Measurements from ENCODE around the gene ZC3H8. TPM values are rescaled to one million over a fixed set of nuclear protein-coding genes. Genes with fewer than 3 reads are reported as not detected.

Gene ZC3H8
- total RNA-seq, 2 experiments from 2014 or later: 13.0 to 16.0 TPM

- ATAC-seq (no peak), DNase-seq (no peak)
- H3K4me3 Mint-ChIP-seq: no peak overlapping the region
- H3K27ac Mint-ChIP-seq: no peak overlapping the region
- CTCF ChIA-PET: interaction anchor here (1.1 kb wide), 1 partner anchor 85 kb away, joined by 3 read pairs; no protein-coding TSS in a partner anchor
- no peaks in the 10 kb centered on the region for H3K4me1 Mint-ChIP-seq (ENCODE audit: low read depth)
- H3K9me3 Mint-ChIP-seq (ENCODE audit: insufficient read depth): no peaks in the 10 kb centered on the region
- POLR2A ChIA-PET: interaction anchor here (0.7 kb wide), 1 partner anchor 23 kb away, joined by 3 read pairs; no protein-coding TSS in a partner anchor
- peaks cover 1% of the 10 kb centered on the region for H3K36me3 Mint-ChIP-seq (ENCODE audit: low read depth)
- H3K27me3 Mint-ChIP-seq (ENCODE audit: low read depth): peaks cover 23% of the 10 kb centered on the region
These were observed 79.5 kb downstream of the ZC3H8 start for GRCh38 chr2:112175333-112175732.

- ChIA-PET POLR2A (interaction anchor here (0.7 kb wide), 1 partner anchor 24 kb away, joined by 3 read pairs; no protein-coding TSS in a partner anchor), CTCF (interaction anchor here (0.6 kb wide), 1 partner anchor 27 kb away, joined by 3 read pairs; no protein-coding TSS in a partner anchor)
- Mint-ChIP-seq H3K27me3 (ENCODE audit: low read depth) (peaks cover 16% of the 10 kb centered on the region), H3K36me3 (ENCODE audit: low read depth) (no peaks in the 10 kb centered on the region), H3K9me3 (ENCODE audit: insufficient read depth) (no peaks in the 10 kb centered on the region), H3K27ac (no peak overlapping the region), H3K4me1 (ENCODE audit: low read depth) (no peaks in the 10 kb centered on the region), H3K4me3 (no peak overlapping the region)
- no peak for ATAC-seq
- no peak for DNase-seq
These were observed 80.5 kb downstream of the ZC3H8 start for GRCh38 chr2:112174383-112174782.

GRCh38 chr2:112173646-112174319, 81.1 kb downstream of the ZC3H8 start:
- ChIA-PET CTCF (interaction anchor here (0.6 kb wide), 1 partner anchor 27 kb away, joined by 3 read pairs; no protein-coding TSS in a partner anchor), POLR2A (no interaction called here)
- no peak overlapping the region for H3K4me3 Mint-ChIP-seq
- DNase-seq (no peak), ATAC-seq (no peak)
- H3K27ac Mint-ChIP-seq: no peak overlapping the region
- H3K27me3 Mint-ChIP-seq (ENCODE audit: low read depth): peaks cover 10% of the 10 kb centered on the region
- H3K9me3 Mint-ChIP-seq (ENCODE audit: insufficient read depth): no peaks in the 10 kb centered on the region
- H3K36me3 Mint-ChIP-seq (ENCODE audit: low read depth): no peaks in the 10 kb centered on the region
- peaks cover under 1% of the 10 kb centered on the region for H3K4me1 Mint-ChIP-seq (ENCODE audit: low read depth)

GRCh38 chr2:112170495-112170894, 84.3 kb downstream of the ZC3H8 start:
- no peaks in the 10 kb centered on the region for H3K36me3 Mint-ChIP-seq (ENCODE audit: low read depth)
- DNase-seq: no peak
- POLR2A ChIA-PET: no interaction called here
- no peaks in the 10 kb centered on the region for H3K9me3 Mint-ChIP-seq (ENCODE audit: insufficient read depth)
- ATAC-seq: no peak
- H3K27me3 Mint-ChIP-seq (ENCODE audit: low read depth): peaks cover 2% of the 10 kb centered on the region
- H3K4me3 Mint-ChIP-seq: no peak overlapping the region
- CTCF ChIA-PET: no interaction called here
- peaks cover 5% of the 10 kb centered on the region for H3K4me1 Mint-ChIP-seq (ENCODE audit: low read depth)
- no peak overlapping the region for H3K27ac Mint-ChIP-seq

GRCh38 chr2:112168422-112169124, 86.3 kb downstream of the ZC3H8 start:
- DNase-seq (no peak), ATAC-seq (no peak)
- Mint-ChIP-seq H3K27me3 (ENCODE audit: low read depth) (peaks cover 2% of the 10 kb centered on the region), H3K36me3 (ENCODE audit: low read depth) (no peaks in the 10 kb centered on the region), H3K27ac (no peak overlapping the region), H3K4me1 (ENCODE audit: low read depth) (peaks cover 5% of the 10 kb centered on the region), H3K4me3 (no peak overlapping the region), H3K9me3 (ENCODE audit: insufficient read depth) (no peaks in the 10 kb centered on the region)
- CTCF ChIA-PET: no interaction called here
- POLR2A ChIA-PET: no interaction called here

- Mint-ChIP-seq H3K27me3 (ENCODE audit: low read depth) (no peaks in the 10 kb centered on the region), H3K4me3 (no peak overlapping the region), H3K4me1 (ENCODE audit: low read depth) (peaks cover 5% of the 10 kb centered on the region), H3K9me3 (ENCODE audit: insufficient read depth) (no peaks in the 10 kb centered on the region), H3K36me3 (ENCODE audit: low read depth) (no peaks in the 10 kb centered on the region), H3K27ac (no peak overlapping the region)
- CTCF ChIA-PET: interaction anchor here (0.6 kb wide), 1 partner anchor 110 kb away, joined by 3 read pairs; no protein-coding TSS in a partner anchor
- no peak for DNase-seq
- POLR2A ChIA-PET: no interaction called here
- ATAC-seq: no peak
These were observed 87.9 kb downstream of the ZC3H8 start for GRCh38 chr2:112166806-112167499.

- DNase-seq (no peak), ATAC-seq (no peak)
- Mint-ChIP-seq H3K27me3 (ENCODE audit: low read depth) (no peaks in the 10 kb centered on the region), H3K36me3 (ENCODE audit: low read depth) (no peaks in the 10 kb centered on the region), H3K9me3 (ENCODE audit: insufficient read depth) (no peaks in the 10 kb centered on the region), H3K27ac (no peak overlapping the region), H3K4me1 (ENCODE audit: low read depth) (peaks cover 5% of the 10 kb centered on the region), H3K4me3 (no peak overlapping the region)
- POLR2A ChIA-PET: no interaction called here
- CTCF ChIA-PET: no interaction called here
These were observed 89.5 kb downstream of the ZC3H8 start for GRCh38 chr2:112165296-112165695.

GRCh38 chr2:112164876-112165275, 90.0 kb downstream of the ZC3H8 start:
- ChIA-PET POLR2A (no interaction called here), CTCF (no interaction called here)
- no peak for DNase-seq

GRCh38 chr2:112163541-112163981, 91.3 kb downstream of the ZC3H8 start:
- Mint-ChIP-seq H3K27me3 (ENCODE audit: low read depth) (peaks cover 4% of the 10 kb centered on the region), H3K36me3 (ENCODE audit: low read depth) (no peaks in the 10 kb centered on the region), H3K27ac (no peak overlapping the region), H3K4me1 (ENCODE audit: low read depth) (peaks cover 2% of the 10 kb centered on the region), H3K9me3 (ENCODE audit: insufficient read depth) (no peaks in the 10 kb centered on the region), H3K4me3 (no peak overlapping the region)
- no peak for DNase-seq
- CTCF ChIA-PET: interaction anchor here (1.5 kb wide), 1 partner anchor 42 kb away, joined by 4 read pairs; no protein-coding TSS in a partner anchor
- POLR2A ChIA-PET: no interaction called here
- ATAC-seq: no peak

More at GRCh38 chr2:112164876-112165275, 90.0 kb downstream of the ZC3H8 start:
- no peaks in the 10 kb centered on the region for H3K9me3 Mint-ChIP-seq (ENCODE audit: insufficient read depth)
- no peak overlapping the region for H3K4me3 Mint-ChIP-seq
- no peak overlapping the region for H3K27ac Mint-ChIP-seq
- ATAC-seq: no peak
- H3K36me3 Mint-ChIP-seq (ENCODE audit: low read depth): no peaks in the 10 kb centered on the region
- no peaks in the 10 kb centered on the region for H3K27me3 Mint-ChIP-seq (ENCODE audit: low read depth)
- peaks cover 5% of the 10 kb centered on the region for H3K4me1 Mint-ChIP-seq (ENCODE audit: low read depth)

- DNase-seq (no peak), ATAC-seq (no peak)
- H3K9me3 Mint-ChIP-seq (ENCODE audit: insufficient read depth): no peaks in the 10 kb centered on the region
- H3K4me1 Mint-ChIP-seq (ENCODE audit: low read depth): no peaks in the 10 kb centered on the region
- no peaks in the 10 kb centered on the region for H3K36me3 Mint-ChIP-seq (ENCODE audit: low read depth)
- ChIA-PET CTCF (interaction anchor here (1.5 kb wide), 1 partner anchor 41 kb away, joined by 4 read pairs; no protein-coding TSS in a partner anchor), POLR2A (no interaction called here)
- H3K27me3 Mint-ChIP-seq (ENCODE audit: low read depth): peaks cover 4% of the 10 kb centered on the region
- H3K27ac Mint-ChIP-seq: no peak overlapping the region
- H3K4me3 Mint-ChIP-seq: no peak overlapping the region
These were observed 91.9 kb downstream of the ZC3H8 start for GRCh38 chr2:112162956-112163355.

- POLR2A ChIA-PET: no interaction called here
- Mint-ChIP-seq H3K4me1 (ENCODE audit: low read depth) (peaks cover 2% of the 10 kb centered on the region), H3K27ac (no peak overlapping the region), H3K4me3 (no peak overlapping the region), H3K9me3 (ENCODE audit: insufficient read depth) (no peaks in the 10 kb centered on the region), H3K36me3 (ENCODE audit: low read depth) (no peaks in the 10 kb centered on the region), H3K27me3 (ENCODE audit: low read depth) (peaks cover 4% of the 10 kb centered on the region)
- CTCF ChIA-PET: interaction anchor here (1.5 kb wide), 1 partner anchor 41 kb away, joined by 4 read pairs; no protein-coding TSS in a partner anchor
- DNase-seq (no peak), ATAC-seq (no peak)
These were observed 92.5 kb downstream of the ZC3H8 start for GRCh38 chr2:112162341-112162740.

All from activated CD8-positive, alpha-beta T cell treated with anti-CD3 and anti-CD28 coated beads, Interleukin-2, amount 10 ng/mL, durations not matched to agents 7 days and 5 days (primary cell).